Stimulated activated CD4-positive, alpha-beta T cell treated with anti-CD3 and anti-CD28 coated beads, Interleukin-2, amount 100 ng/mL, for 24 hours (primary cell): ENCODE measurements around the gene SCN7A.
A peak's percentile ranks its signal among the peaks of the same experiment; 100 is the strongest.
"Not testable (repeated sequence)": the region's sequence is repeated elsewhere in the genome, so short reads cannot be mapped to it uniquely, and the experiment has no call there.

Experiments
- DNase-seq, 2 donors: peaks; one replicate each; pipeline ENCODE4 v3.0.0-alpha.2; 2020

SCN7A gene

GRCh38 chr2:166393008-166393407 is 101.0 kb downstream of the SCN7A start:
- DNase-seq: no peak

- DNase-seq: no peak
These were observed 105.5 kb downstream of the SCN7A start for GRCh38 chr2:166388481-166389070.

- DNase-seq: no peak
These were observed 108.7 kb downstream of the SCN7A start for GRCh38 chr2:166385313-166385712.

GRCh38 chr2:166384774-166385173 is 109.3 kb downstream of the SCN7A start:
- no peak for DNase-seq

- no peak for DNase-seq
These were observed 111.6 kb downstream of the SCN7A start for GRCh38 chr2:166382448-166382847.

GRCh38 chr2:166380615-166381014 is 113.4 kb downstream of the SCN7A start:
- DNase-seq: no peak

- no peak for DNase-seq
These were observed 117.2 kb downstream of the SCN7A start for GRCh38 chr2:166376873-166377272.

GRCh38 chr2:166376488-166376828 is 117.6 kb downstream of the SCN7A start:
- no peak for DNase-seq

GRCh38 chr2:166375736-166376487 is 118.1 kb downstream of the SCN7A start, which contains the start of gene SCN9A:
TSS of gene SCN9A (minus strand) at chr2:166375944. CDS start at chr2:166311756, 64,188 bp downstream.
- peak in 1 of 2 donors; percentile 38 for DNase-seq

GRCh38 chr2:166375195-166375735 is 118.8 kb downstream of the SCN7A start:
- DNase-seq: no peak

GRCh38 chr2:166373951-166374350 is 120.1 kb downstream of the SCN7A start:
- peak in 1 of 2 donors; percentile 21 for DNase-seq

- no peak for DNase-seq
These were observed 120.5 kb downstream of the SCN7A start for GRCh38 chr2:166373539-166373938.

- no peak for DNase-seq
These were observed 120.9 kb downstream of the SCN7A start for GRCh38 chr2:166373105-166373504.

GRCh38 chr2:166372046-166372445 is 122.0 kb downstream of the SCN7A start:
- DNase-seq: no peak

- DNase-seq: no peak
These were observed 128.1 kb downstream of the SCN7A start for GRCh38 chr2:166365803-166366420.

- no peak for DNase-seq
These were observed 128.8 kb downstream of the SCN7A start for GRCh38 chr2:166365239-166365638.

- DNase-seq: no peak
These were observed 129.4 kb downstream of the SCN7A start for GRCh38 chr2:166364476-166365161.

GRCh38 chr2:166361351-166362153 is 132.5 kb downstream of the SCN7A start:
- DNase-seq: no peak

- no peak for DNase-seq
These were observed 133.1 kb downstream of the SCN7A start for GRCh38 chr2:166360906-166361305.

- no peak for DNase-seq
These were observed 133.6 kb downstream of the SCN7A start for GRCh38 chr2:166360426-166360825.

GRCh38 chr2:166357950-166358321 is 136.1 kb downstream of the SCN7A start:
- DNase-seq: not testable (repeated sequence)
